Mesothelial cell of epicardium (in vitro differentiated cells): Measurements from ENCODE around the gene APEH. TPM values are rescaled to one million over a fixed set of nuclear protein-coding genes. Genes with fewer than 3 reads are reported as not detected.

ENCODE experiments used
- DNase-seq, 2 experiments: peaks; one replicate each; pipeline ENCODE4 v3.0.0; 2021; ENCODE audit warnings: low spot score in 2 of 2; ENCODE audit not compliant: unreplicated experiment in 2 of 2
- H3K27ac Mint-ChIP-seq: 2 replicates; pipeline ENCODE4 v1.8.0; 2021; ENCODE audit warnings: mixed read lengths
- H3K27me3 Mint-ChIP-seq: 2 replicates; pipeline ENCODE4 v1.8.0; 2021; ENCODE audit warnings: low read depth, mixed read lengths
- H3K36me3 Mint-ChIP-seq: 2 replicates; pipeline ENCODE4 v1.8.0; 2021; ENCODE audit warnings: mixed read lengths
- H3K4me1 Mint-ChIP-seq: 2 replicates; pipeline ENCODE4 v1.8.0; 2021; ENCODE audit warnings: mixed read lengths
- H3K4me3 Mint-ChIP-seq: 2 replicates; pipeline ENCODE4 v1.8.0; 2021; ENCODE audit warnings: mild to moderate bottlenecking, moderate library complexity, mixed read lengths
- H3K9me3 Mint-ChIP-seq: 2 replicates; pipeline ENCODE4 v1.8.0; 2021; ENCODE audit warnings: mixed read lengths
- CTCF ChIP-seq: fragments of 200-600 bp; sonication (generic); IDR thresholded peaks from one replicate; pipeline ENCODE4 v1.5.0; 2021; ENCODE audit warnings: antibody characterized with exemption; ENCODE audit not compliant: unreplicated experiment
- total RNA-seq: library from RNA; stranded (reverse); gene quantifications from 3 replicates; pipeline ENCODE4 v1.2.1, GENCODE V29; 2021

The APEH gene
- total RNA-seq, 1 donor from 2014 or later = 111 TPM

- Mint-ChIP-seq H3K9me3 (no peaks in the 10 kb centered on the region), H3K27ac (peak overlapping the region; percentile 96), H3K4me3 (peak overlapping the region; percentile 95), H3K27me3 (peaks cover 2% of the 10 kb centered on the region), H3K4me1 (peaks cover 26% of the 10 kb centered on the region), H3K36me3 (no peaks in the 10 kb centered on the region)
- peak in 1 of 2 experiments; percentile 49 for DNase-seq
- TF ChIP-seq CTCF = no peak
These were observed 49.1 kb downstream of the APEH start for GRCh38 chr3:49723296-49723627.

DNA sequence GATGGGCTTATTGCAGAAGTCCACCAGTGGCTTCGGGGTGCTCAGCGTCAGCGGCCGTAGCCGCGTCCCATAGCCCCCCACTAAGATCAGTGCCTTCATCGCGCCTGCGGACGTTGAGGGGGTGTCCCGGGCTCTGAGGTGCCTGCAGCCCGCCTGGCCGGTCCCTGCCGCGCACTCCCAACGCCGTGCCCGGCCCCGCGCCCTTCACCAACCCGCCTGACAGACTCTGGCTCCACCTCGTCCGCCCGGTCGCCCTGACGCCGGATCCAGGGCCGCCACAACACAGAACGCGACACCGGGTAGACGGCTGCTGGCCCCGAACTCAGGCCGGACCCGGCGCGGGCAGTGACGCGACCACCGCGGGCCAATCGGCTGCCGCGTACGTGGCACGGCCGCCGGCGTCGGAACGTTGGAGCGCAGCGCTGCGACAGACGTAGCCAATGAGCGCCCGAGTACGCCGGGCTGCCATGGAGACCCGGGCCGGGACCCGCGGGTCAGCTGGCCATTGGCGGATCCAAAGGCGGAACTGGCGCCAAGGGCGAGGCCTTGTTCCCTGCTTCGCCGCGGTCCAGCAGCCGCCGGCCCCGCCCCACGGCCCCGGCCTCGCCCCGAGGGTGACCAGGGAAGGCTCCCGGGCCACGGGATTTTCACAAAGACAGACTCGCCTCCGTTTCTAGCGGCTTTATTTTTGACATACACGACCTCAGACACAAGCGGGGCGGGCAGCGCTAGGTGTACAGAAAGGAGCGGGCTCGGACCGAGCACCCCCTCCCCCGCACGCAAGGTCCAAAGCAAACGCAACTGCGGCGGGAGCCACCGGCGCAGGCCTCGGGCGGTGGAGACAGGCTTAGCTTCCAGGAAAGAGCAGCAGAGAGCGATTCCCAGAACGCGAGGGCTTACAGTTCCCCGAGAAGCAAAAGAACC lies 49.7 kb downstream of the APEH start, which contains the start of gene GMPPB:
TSS of gene GMPPB (minus strand) at position 324 of the 924 bp plus-strand sequence. CDS start at position 99, 225 bp downstream.
- H3K4me1 Mint-ChIP-seq = peaks cover 21% of the 10 kb centered on the region
- peak; percentile 89 to 92 for DNase-seq
- H3K27ac Mint-ChIP-seq = peak within 1 kb of the TSS; percentile 100
- H3K27me3 Mint-ChIP-seq = no peaks in the 10 kb centered on the region
- no peak for TF ChIP-seq CTCF
- H3K36me3 Mint-ChIP-seq = no peaks in the 10 kb centered on the region
- H3K4me3 Mint-ChIP-seq = peak within 1 kb of the TSS; percentile 95
- no peaks in the 10 kb centered on the region for H3K9me3 Mint-ChIP-seq

DNA sequence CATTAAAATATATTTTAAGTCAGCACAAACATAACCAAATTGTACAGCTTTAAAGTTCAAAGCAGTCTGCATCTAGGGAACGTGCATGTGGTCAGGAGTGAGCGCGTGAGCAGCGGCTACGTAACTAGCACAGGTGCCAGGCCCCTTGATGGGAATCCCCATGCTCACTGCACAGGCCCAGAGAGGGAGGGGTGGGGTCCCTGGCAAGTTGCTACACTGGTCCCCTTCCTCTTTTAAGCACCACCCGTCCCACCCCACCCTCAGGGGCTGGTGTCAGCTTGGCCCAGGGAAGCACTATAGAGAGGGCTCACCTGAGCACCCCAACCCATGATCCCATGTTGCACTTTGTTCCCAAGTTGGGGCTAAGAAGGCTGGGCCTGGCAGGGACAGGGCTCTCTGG lies 50.4 kb downstream of the APEH start:
- TF ChIP-seq CTCF = no peak
- DNase-seq = no peak
- peaks cover 17% of the 10 kb centered on the region for H3K4me1 Mint-ChIP-seq
- H3K27me3 Mint-ChIP-seq = no peaks in the 10 kb centered on the region
- H3K4me3 Mint-ChIP-seq = peak overlapping the region; percentile 95
- H3K36me3 Mint-ChIP-seq = peaks cover 2% of the 10 kb centered on the region
- peak overlapping the region; percentile 100 for H3K27ac Mint-ChIP-seq
- no peaks in the 10 kb centered on the region for H3K9me3 Mint-ChIP-seq

- no peak for TF ChIP-seq CTCF
- H3K9me3 Mint-ChIP-seq = no peaks in the 10 kb centered on the region
- H3K4me3 Mint-ChIP-seq = no peak overlapping the region
- H3K27me3 Mint-ChIP-seq = no peaks in the 10 kb centered on the region
- H3K36me3 Mint-ChIP-seq = peaks cover 6% of the 10 kb centered on the region
- DNase-seq = no peak
- H3K27ac Mint-ChIP-seq = no peak overlapping the region
- H3K4me1 Mint-ChIP-seq = peaks cover 13% of the 10 kb centered on the region
These were observed 51.9 kb downstream of the APEH start for GRCh38 chr3:49725906-49726681.

GRCh38 chr3:49727154-49727923 lies 53.2 kb downstream of the APEH start:
- no peak overlapping the region for H3K4me3 Mint-ChIP-seq

More at GRCh38 chr3:49727154-49727923, 53.2 kb downstream of the APEH start:
- Mint-ChIP-seq H3K27me3 (no peaks in the 10 kb centered on the region), H3K36me3 (peaks cover 10% of the 10 kb centered on the region), H3K27ac (no peak overlapping the region), H3K9me3 (no peaks in the 10 kb centered on the region), H3K4me1 (peaks cover 13% of the 10 kb centered on the region)
- TF ChIP-seq CTCF = no peak
- no peak for DNase-seq
